ENCODE measurements around the gene CEMIP2.

GRCh38 chr9:71768388-71769174 is at the start of gene CEMIP2:
- TF ChIP-seq CTCF (IDR thresholded peaks at IDR 0.05) (peak in 3 of 4 experiments; percentile 40 to 52 (median 50)), POLR2A (IDR thresholded peaks at IDR 0.05) (peak; percentile 90 to 93)

Measured in uterus (tissue), 2 donors.